ENCODE data around the gene DDHD1.
"Not testable (repeated sequence)": the region's sequence is repeated elsewhere in the genome, so short reads cannot be mapped to it uniquely, and the experiment has no call there.

Gene DDHD1

GRCh38 chr14:53152887-53153701, at the start of gene DDHD1:
DDHD1 (minus strand) TSS chr14:53153323; CDS start chr14:53153098, 225 bp downstream.
- DNase-seq = peak; percentile 85

- DNase-seq = no peak
Observed at GRCh38 chr14:53195949-53196348, 42.8 kb upstream of the DDHD1 start.

- no peak for DNase-seq
Observed at GRCh38 chr14:53193193-53193592, 40.1 kb upstream of the DDHD1 start.

- DNase-seq = no peak
Observed at GRCh38 chr14:53192052-53192760, 39.1 kb upstream of the DDHD1 start.

- no peak for DNase-seq
Observed at GRCh38 chr14:53190938-53191337, 37.8 kb upstream of the DDHD1 start.

GRCh38 chr14:53187921-53188463, 34.9 kb upstream of the DDHD1 start:
- DNase-seq = no peak

GRCh38 chr14:53186532-53186931, 33.4 kb upstream of the DDHD1 start:
- DNase-seq = no peak

GRCh38 chr14:53183611-53184010, 30.5 kb upstream of the DDHD1 start:
- DNase-seq = no peak

GRCh38 chr14:53183056-53183455, 29.9 kb upstream of the DDHD1 start:
- DNase-seq = no peak

GRCh38 chr14:53181463-53182081, 28.4 kb upstream of the DDHD1 start:
- DNase-seq = not testable (repeated sequence)

GRCh38 chr14:53180272-53181221, 27.4 kb upstream of the DDHD1 start:
- no peak for DNase-seq

- DNase-seq = not testable (repeated sequence)
Observed at GRCh38 chr14:53179486-53180005, 26.4 kb upstream of the DDHD1 start.

GRCh38 chr14:53175375-53175774, 22.3 kb upstream of the DDHD1 start:
- DNase-seq = no peak

- no peak for DNase-seq
Observed at GRCh38 chr14:53174918-53175317, 21.8 kb upstream of the DDHD1 start.

- no peak for DNase-seq
Observed at GRCh38 chr14:53168786-53169185, 15.7 kb upstream of the DDHD1 start.

GRCh38 chr14:53167602-53168328, 14.6 kb upstream of the DDHD1 start:
- no peak for DNase-seq

GRCh38 chr14:53161758-53162435, 8.8 kb upstream of the DDHD1 start:
- no peak for DNase-seq

- peak; percentile 78 for DNase-seq
Observed at GRCh38 chr14:53156238-53156637, 3.1 kb upstream of the DDHD1 start.

GRCh38 chr14:53153702-53154112, 584 bp upstream of the DDHD1 start:
- DNase-seq = no peak

- DNase-seq = no peak
Observed at GRCh38 chr14:53152184-53152886, 788 bp downstream of the DDHD1 start.
